ENCODE data around the gene HOTAIR. TPM values are rescaled to one million over a fixed set of nuclear protein-coding genes. Genes with fewer than 3 reads are reported as not detected.

The HOTAIR gene
- polyA plus RNA-seq, 3 donors: 1.5 to 3.6 (median 1.6) TPM

- no peak for DNase-seq
Measured at GRCh38 chr12:53976172-53976822, 1.5 kb upstream of the HOTAIR start.

- DNase-seq: no peak
Measured at GRCh38 chr12:53975479-53976152, 862 bp upstream of the HOTAIR start.

DNA sequence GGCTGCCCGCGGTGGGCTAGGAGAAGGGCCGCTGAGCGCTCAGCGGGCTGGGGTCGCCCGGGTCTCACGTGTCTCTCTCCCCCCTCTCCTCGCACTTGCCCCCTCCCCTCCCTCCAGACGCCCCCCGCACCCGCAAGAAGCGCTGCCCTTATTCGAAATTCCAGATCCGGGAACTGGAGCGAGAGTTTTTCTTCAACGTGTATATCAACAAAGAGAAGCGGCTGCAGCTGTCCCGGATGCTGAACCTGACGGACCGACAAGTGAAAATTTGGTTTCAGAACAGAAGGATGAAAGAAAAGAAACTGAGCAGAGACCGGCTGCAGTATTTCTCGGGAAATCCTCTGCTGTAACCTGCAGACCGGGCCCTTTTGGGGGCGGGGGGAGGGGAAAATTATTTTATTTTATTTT is 314 bp upstream of the HOTAIR start:
- DNase-seq: no peak

- no peak for DNase-seq
Measured at GRCh38 chr12:53973236-53974042, 1.3 kb downstream of the HOTAIR start.

DNA sequence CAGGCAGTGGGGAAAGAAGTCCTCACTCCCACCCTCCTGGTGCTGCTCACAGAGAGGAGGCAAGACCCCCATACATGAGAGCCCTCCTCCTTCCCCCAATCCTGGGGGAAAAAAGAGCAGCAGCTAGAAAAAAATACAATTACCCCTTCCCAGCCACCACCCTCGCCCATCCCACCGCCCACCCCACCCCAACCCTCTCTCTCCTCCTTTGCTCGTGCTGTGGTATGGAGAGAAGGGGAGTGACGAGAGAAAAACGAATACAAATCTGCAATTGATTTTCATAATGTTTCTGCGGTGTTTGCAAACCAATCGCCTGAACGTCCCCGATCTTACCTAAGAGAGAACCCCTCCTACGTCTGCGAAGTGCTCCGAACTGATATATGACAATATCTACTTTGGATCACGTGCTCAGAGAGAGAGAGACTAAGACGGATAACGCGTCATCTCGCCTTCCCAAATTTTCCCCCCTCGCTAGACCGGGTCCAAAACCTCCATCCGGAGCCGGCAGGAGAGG is 2.0 kb downstream of the HOTAIR start, which contains the start of gene HOXC11:
TSS of gene HOXC11 (plus strand) at position 405 of the 514 bp plus-strand sequence. CDS start 116 bp downstream, outside the sequence.
- DNase-seq: no peak

- DNase-seq: no peak
Measured at GRCh38 chr12:53972152-53972702, 2.5 kb downstream of the HOTAIR start.

GRCh38 chr12:53971686-53972085 is 3.1 kb downstream of the HOTAIR start:
- no peak for DNase-seq

GRCh38 chr12:53971129-53971528 is 3.6 kb downstream of the HOTAIR start:
- DNase-seq: no peak

DNA sequence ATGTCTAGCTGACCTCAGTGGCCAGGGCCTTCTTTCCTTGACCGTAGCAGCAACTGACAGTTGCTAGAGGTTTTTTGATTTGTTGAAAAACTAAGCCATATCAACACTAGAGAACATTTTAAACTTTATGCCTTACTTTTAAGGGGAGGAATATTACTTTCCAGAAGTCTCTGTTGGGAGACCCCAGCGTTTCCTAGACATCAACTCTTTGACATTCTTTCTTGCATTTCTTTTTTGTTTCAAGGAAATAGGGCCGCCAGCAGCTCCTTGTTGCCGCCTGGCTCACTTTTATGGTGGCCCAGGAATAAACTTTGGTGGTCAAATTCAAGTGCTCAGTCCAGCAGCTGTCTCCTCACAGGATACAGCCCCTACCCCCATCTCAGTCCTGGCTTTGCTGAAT is 4.3 kb downstream of the HOTAIR start:
- DNase-seq: no peak

DNA sequence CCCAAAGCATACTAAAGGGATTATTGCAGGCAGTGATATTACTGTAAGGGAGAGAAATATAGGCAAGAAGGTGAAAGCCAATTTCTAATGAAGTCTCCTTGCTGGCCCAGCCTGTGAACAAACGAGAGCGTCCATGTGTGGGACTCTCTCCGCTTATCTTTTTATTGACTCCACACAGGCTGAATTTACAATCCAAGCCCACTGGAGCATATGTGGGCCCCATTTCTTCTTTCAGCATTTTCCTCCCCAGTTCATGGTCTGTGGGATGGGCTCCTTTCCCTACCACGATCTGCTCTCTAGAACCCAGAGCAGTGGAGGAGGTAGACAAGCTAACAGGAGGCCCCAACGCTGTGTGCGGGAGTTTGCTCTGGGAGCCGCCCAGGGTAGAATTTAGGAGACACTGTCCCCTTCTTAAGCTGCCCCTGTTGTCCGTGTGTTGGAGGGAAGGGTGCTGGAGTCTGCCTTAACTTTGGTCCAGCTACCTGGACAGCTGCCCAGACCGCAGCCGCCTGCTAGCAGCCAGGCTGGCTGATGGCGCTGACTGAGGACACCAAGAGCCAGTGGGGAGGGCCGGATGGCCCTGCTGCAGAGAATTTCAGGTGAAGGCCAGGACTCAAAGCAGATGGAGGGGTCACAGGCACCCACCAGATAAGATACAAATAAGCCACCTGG is 5.0 kb downstream of the HOTAIR start:
- DNase-seq: no peak

DNA sequence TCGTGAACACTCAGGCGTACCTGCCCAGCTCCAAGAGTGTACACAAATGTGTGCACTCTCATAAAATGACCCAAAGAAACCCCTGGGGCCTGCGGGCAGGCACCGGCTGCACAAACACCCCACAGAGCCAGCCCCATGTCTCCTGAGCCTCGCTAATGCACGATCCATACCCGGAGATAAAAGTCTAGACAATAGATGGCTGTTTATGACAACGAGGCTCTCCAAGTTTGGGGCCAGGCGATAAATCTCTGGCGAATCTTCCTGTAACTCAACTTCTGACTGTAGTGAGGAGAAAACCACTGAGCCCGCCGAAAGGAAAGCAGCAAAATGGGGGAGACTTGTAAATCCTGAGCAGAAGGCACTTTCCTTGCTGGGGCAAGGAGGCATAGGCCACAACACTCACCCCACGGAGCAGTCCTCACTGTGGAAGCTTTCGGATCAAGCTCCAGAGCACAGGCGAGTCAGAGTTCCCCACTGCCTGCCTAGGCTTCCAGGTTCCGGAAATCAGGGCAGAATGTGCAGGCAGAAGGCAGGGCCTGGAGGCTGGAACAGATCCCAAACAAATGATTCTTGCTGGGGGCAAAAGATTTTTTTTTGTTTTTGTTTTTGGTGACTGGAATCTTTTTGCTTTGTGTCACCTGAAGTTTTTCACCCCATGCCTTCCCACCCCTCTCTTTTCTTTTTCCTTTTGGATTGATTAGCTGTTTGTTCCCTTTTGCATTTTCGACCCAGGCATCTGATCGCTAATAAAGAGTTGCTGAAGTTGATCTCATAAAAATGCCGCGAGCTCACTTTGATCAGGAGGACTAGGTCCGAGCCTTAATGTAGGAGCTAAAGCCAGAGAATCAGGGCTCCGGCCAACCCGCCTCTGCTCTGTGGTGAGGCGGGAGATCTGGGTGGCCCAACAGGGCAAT is 6.3 kb downstream of the HOTAIR start:
- no peak for DNase-seq

DNA sequence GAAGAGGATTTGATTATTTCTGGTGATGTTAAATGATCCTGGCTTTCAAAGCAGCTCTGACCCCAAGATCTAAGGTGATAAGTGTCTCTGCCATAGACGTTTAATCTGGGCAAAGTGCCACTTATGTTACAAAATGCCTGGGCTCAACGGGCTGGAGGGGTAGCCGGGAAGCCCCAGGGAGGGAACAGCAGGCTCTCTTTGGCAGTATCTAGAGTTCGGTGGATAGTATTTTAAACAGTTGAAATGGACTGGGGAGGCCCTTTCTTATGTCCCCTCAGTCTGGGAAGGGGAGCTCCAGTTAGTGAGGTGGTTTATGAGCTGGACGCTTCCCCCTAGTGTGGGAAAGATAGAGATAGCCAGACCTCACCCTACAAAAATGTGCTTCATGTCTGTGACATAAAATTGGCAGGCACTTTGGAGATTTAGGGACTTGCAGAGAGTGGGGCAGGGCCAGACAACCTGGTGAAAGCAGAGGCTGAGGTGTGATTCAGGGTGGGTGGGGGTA is 7.3 kb downstream of the HOTAIR start:
- no peak for DNase-seq

DNA sequence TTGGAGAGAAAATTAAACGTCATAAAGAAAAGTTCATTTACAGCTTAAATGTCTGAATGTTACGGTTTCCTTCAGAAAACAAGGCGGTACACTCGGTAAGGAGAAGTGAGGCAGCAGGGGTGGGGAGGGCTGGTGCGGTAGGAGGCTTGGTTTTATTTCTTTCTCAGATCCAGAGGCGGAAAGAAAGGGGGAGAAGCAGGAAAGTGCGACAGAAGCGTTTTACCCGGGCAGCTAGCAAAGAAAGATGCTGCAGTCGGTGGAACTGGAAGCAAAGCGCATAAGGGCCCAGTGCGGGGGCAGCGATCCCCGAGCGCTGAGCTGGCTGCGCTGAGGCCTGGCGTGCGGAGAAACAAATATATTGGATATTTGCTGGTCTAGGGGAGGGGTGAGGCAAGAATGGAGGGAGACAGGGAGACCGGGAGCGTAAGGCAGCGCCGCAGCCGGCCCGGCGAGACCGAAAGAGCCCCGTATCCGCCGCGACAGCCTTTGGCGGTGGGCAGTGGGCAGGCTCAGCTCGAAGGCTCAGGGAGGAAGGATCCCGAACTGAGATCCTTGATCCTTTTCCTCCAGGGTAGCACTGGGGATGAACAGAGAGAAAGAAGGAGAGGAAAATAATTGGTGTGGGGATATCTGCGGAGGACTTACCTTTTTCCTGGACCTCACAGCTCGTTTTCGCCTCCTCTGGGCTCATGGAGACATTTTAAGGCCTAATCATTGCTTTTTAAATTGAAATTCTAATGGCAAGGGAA is 8.2 kb downstream of the HOTAIR start:
- DNase-seq: no peak

GRCh38 chr12:53966085-53966384 is 8.7 kb downstream of the HOTAIR start:
- DNase-seq: no peak

GRCh38 chr12:53965281-53966084 is 9.3 kb downstream of the HOTAIR start:
- no peak for DNase-seq

- DNase-seq: no peak
Measured at GRCh38 chr12:53964315-53964713, 10.4 kb downstream of the HOTAIR start.

- DNase-seq: no peak
Measured at GRCh38 chr12:53963434-53964314, 11.1 kb downstream of the HOTAIR start.

GRCh38 chr12:53963005-53963404 is 11.7 kb downstream of the HOTAIR start:
- DNase-seq: no peak
